HepG2 (cell line): ENCODE data around the gene ITPRIP. TPM values are rescaled to one million over a fixed set of nuclear protein-coding genes. Genes with fewer than 3 reads are reported as not detected.

Experiments
- ATAC-seq: fragments of 200-7000 bp; cut with Tn5 transposase; 3 replicates; pipeline ENCODE4 v1.9.1; 2020; ENCODE audit warnings: mild to moderate bottlenecking, moderate library complexity
- BruUV-seq: library from RNA; stranded (reverse); fragments of 400-500 nt; replicated peaks from 2 replicates; lab custom pipeline; 2021; lab: Mats Ljungman, UMichigan
- CTCF ChIA-PET: fragments of 300-600 bp; formaldehyde crosslinking; extraction: SDS; loops from one replicate; lab custom pipeline; 2021; ENCODE audit warnings: low total read pairs, inconsistent platforms, low intra/inter-chr PET ratio; lab: Yijun Ruan, JAX
- POLR2A ChIA-PET: fragments of 350-600 bp; sonication (Branson Sonifier 250); formaldehyde crosslinking; loops from one replicate; lab custom pipeline; 2020; ENCODE audit warnings: antibody characterized with exemption, inconsistent platforms; lab: Yijun Ruan, JAX
- DNase-seq: peaks from one replicate; pipeline ENCODE4 v3.0.0-alpha.2; 2015; ENCODE audit warnings: low spot score
- FAIRE-seq: peaks from 3 replicates; lab custom pipeline; 2011; peaks lifted over from hg19 to GRCh38; lab: Jason Lieb, UNC
- H2AFZ ChIP-seq: one replicate; pipeline ENCODE4 v1.6.1; 2011; ENCODE audit warnings: low read length, inconsistent platforms
- H3K27ac ChIP-seq: fragments of 300-600 bp; 3 replicates; pipeline ENCODE4 v1.8.0; 2011; ENCODE audit warnings: mixed run types, mild to moderate bottlenecking, mixed read lengths, low read length, inconsistent platforms; ENCODE audit not compliant: insufficient read depth; ENCODE audit errors: extremely low read length
- H3K27me3 ChIP-seq, 2 experiments: fragments of 200-600 bp in 1 of 2; 2 replicates in 1 of 2; 3 replicates in 1 of 2; pipeline versions ENCODE4 v1.6.0 to v1.8.0; 2011; ENCODE audit warnings: low read length in 2 of 2, mild to moderate bottlenecking in 2 of 2, moderate library complexity in 2 of 2, inconsistent platforms in 1 of 2; ENCODE audit not compliant: insufficient read depth in 2 of 2, control insufficient read depth in 1 of 2
- H3K36me3 ChIP-seq, 2 experiments: fragments of 200-600 bp in 1 of 2; replicated peaks in 1 of 2; 2 replicates in 1 of 2; 3 replicates in 1 of 2; pipeline versions ENCODE4 v1.5.1 to v1.8.0; 2011; ENCODE audit warnings: low read length in 2 of 2, inconsistent platforms in 1 of 2; ENCODE audit not compliant: insufficient read depth in 2 of 2, control insufficient read depth in 1 of 2
- H3K4me1 ChIP-seq: 2 replicates; pipeline ENCODE4 v1.5.1; 2012; ENCODE audit warnings: low read length, inconsistent platforms; ENCODE audit not compliant: insufficient read depth
- H3K4me2 ChIP-seq: 2 replicates; pipeline ENCODE4 v1.6.0; 2011; ENCODE audit warnings: low read depth, low read length, inconsistent platforms
- H3K4me3 ChIP-seq, 3 experiments: fragments of 200-600 bp in 1 of 3; sonication (generic), shearing (Covaris generic) in 1 of 3; replicated peaks in 1 of 3; 2 replicates each; pipeline ENCODE4 v1.5.1; 2011 to 2016; ENCODE audit warnings: low read length in 3 of 3, inconsistent platforms in 2 of 3, low read depth in 2 of 3, mild to moderate bottlenecking in 2 of 3, control low read depth in 1 of 3, mixed read lengths in 1 of 3; ENCODE audit not compliant: insufficient read depth in 1 of 3
- H3K79me2 ChIP-seq: one replicate; pipeline ENCODE4 v1.6.1; 2011; ENCODE audit warnings: low read length, inconsistent platforms; ENCODE audit not compliant: insufficient read depth
- H3K9ac ChIP-seq: 2 replicates; pipeline ENCODE4 v1.6.0; 2011; ENCODE audit warnings: mild to moderate bottlenecking, low read depth, low read length, inconsistent platforms; ENCODE audit not compliant: insufficient read depth
- H3K9me3 ChIP-seq: 2 replicates; pipeline ENCODE4 v1.5.1; 2012; ENCODE audit warnings: mild to moderate bottlenecking, low read length
- H4K20me1 ChIP-seq: 2 replicates; pipeline ENCODE4 v1.6.0; 2011; ENCODE audit warnings: inconsistent platforms, mild to moderate bottlenecking, low read length, moderate library complexity; ENCODE audit not compliant: insufficient read depth
- CBX5 ChIP-seq: sonication (generic); formaldehyde crosslinking; IDR thresholded peaks from 2 replicates; pipeline ENCODE4 v1.4.0; 2020; ENCODE audit warnings: missing genetic modification reagents, borderline replicate concordance
- FLYWCH1 ChIP-seq: sonication (generic); formaldehyde crosslinking; IDR thresholded peaks from 2 replicates; pipeline ENCODE4 v1.8.1; 2023; ENCODE audit warnings: mild to moderate bottlenecking, missing genetic modification reagents
- HNF4A ChIP-seq: sonication (generic); formaldehyde crosslinking; IDR thresholded peaks from 2 replicates; pipeline ENCODE4 v1.4.0; 2020; ENCODE audit warnings: missing genetic modification reagents
- RARA ChIP-seq: IDR thresholded peaks from 2 replicates; pipeline ENCODE4 v1.6.1; 2016; ENCODE audit warnings: missing genetic modification reagents, missing compliant biosample characterization
- SMAD3 ChIP-seq: sonication (generic); formaldehyde crosslinking; IDR thresholded peaks from 2 replicates; pipeline ENCODE4 v1.4.0; 2020; ENCODE audit warnings: missing genetic modification reagents
- TEAD3 ChIP-seq: optimal IDR thresholded peaks from 2 replicates; pipeline ENCODE3; 2016; ENCODE audit warnings: borderline replicate concordance
- ZNF207 ChIP-seq: fragments of 450-650 bp; IDR thresholded peaks from 2 replicates; pipeline ENCODE4 v1.6.1; 2016; ENCODE audit warnings: antibody characterized with exemption, borderline replicate concordance
- ZNF546 ChIP-seq: sonication (generic); formaldehyde crosslinking; conservative IDR thresholded peaks from 2 replicates; pipeline ENCODE4 v1.8.1; 2023; ENCODE audit warnings: mild to moderate bottlenecking, missing genetic modification reagents
- ZNF766 ChIP-seq: sonication (generic); formaldehyde crosslinking; IDR thresholded peaks from 2 replicates; pipeline ENCODE4 v1.5.0; 2020; ENCODE audit warnings: missing genetic modification reagents, borderline replicate concordance
- WGBS: methylation state at CpG from one replicate; pipeline ENCODE4 v1.1.6; 2017; ENCODE audit warnings: low lambda C conversion rate; 5-methylcytosine and 5-hydroxymethylcytosine counted together
- in situ Hi-C: cut with HindIII; loops from 2 replicates; pipeline ENCODE4 v1.10.0; 2017; ENCODE audit warnings: low pct_unique_long_range_greater_than_20kb; ENCODE audit not compliant: extremely low pct_ligation_motif_present
- intact Hi-C: fragments of 100-400 bp; cut with micrococcal nuclease; formaldehyde crosslinking; loops from one replicate; pipeline ENCODE4 v1.10.0; 2022; ENCODE audit not compliant: unreplicated experiment
- polyA plus RNA-seq, 8 experiments: library from polyadenylated mRNA; depleted of rRNA in 3 of 8; stranded (reverse) in 7 of 8; unstranded in 1 of 8; fragments of >200 nt; fragmentation: Illumina TruSeq in 4 of 8; extraction: Trizol in 4 of 8; gene quantifications; 2 replicates each; pipeline versions ENCODE4 v1.2.1 to v1.2.3, GENCODE V29; 2011 to 2016; ENCODE audit warnings: low read depth in 4 of 8, missing spikeins in 1 of 8, mixed read lengths in 1 of 8; ENCODE audit not compliant: insufficient read depth in 1 of 8
- total RNA-seq, 5 experiments: library from RNA; depleted of rRNA; stranded (reverse); fragments of >200 nt; fragmentation: Illumina TruSeq; extraction: Trizol; gene quantifications; 2 replicates each; pipeline ENCODE4 v1.2.3, GENCODE V29; 2016; ENCODE audit warnings: low read depth in 1 of 5

The ITPRIP gene
- total and polyA plus RNA-seq, 2 of the 13 experiments (the other 11 are each of a cell fraction or from before 2014, with no cell fraction given): 1.00 to 2.8 TPM

- TF ChIP-seq ZNF766 (CRISPR knock-in tag) (no peak), ZNF207 (no peak), ZNF546 (CRISPR knock-in tag) (no peak), SMAD3 (no peak)
- TF ChIP-seq, all 625 proteins: peak for 0
Observed at GRCh38 chr10:104340111-104340526, 1.9 kb upstream of the ITPRIP start (continued).

GRCh38 chr10:104339469-104340110 is 1.3 kb upstream of the ITPRIP start:
- TF ChIP-seq FLYWCH1 (CRISPR knock-in tag) (no peak), HNF4A (CRISPR knock-in tag) (peak; percentile 28; the same call in 1 of the 2 replicates), CBX5 (no peak), RARA (CRISPR knock-in tag) (peak; percentile 45), TEAD3 (peak; percentile 60)
- TF ChIP-seq, all 625 proteins: peak for 3
- Histone ChIP-seq H3K4me2 (peak overlapping the region; percentile 79), H3K4me1 (peaks cover 59% of the 10 kb centered on the region), H3K79me2 (no peaks in the 10 kb centered on the region), H2AFZ (no peak overlapping the region), H3K27ac (no peak overlapping the region), H3K4me3 (peak overlapping the region; percentile 75 to 89 (median 81)), H3K36me3 (no peaks in the 10 kb centered on the region), H3K9ac (peak overlapping the region; percentile 40; the same call in 1 of the 2 replicates), H4K20me1 (no peaks in the 10 kb centered on the region), H3K27me3 (peaks cover 0 to 21% of the 10 kb centered on the region in 2 experiments; a peak in 3 of 5 replicates), H3K9me3 (no peaks in the 10 kb centered on the region)
- intact Hi-C loops (no loop called here), in situ Hi-C loops (no loop called here)
- 8% methylated on average over 11 of the region's 11 CpGs for WGBS
- BruUV-seq: no TSS peak
- CTCF ChIA-PET: no interaction called here
- ATAC-seq: peak; percentile 36; the same call in 2 of the 3 replicates
- peak; percentile 56 for DNase-seq
- no peak for FAIRE-seq
- POLR2A ChIA-PET: interaction anchor here (1.2 kb wide), 1 partner anchor 10 kb away, joined by 4 read pairs; no protein-coding TSS in a partner anchor
